Karpas-422 (cell line): ENCODE results near the gene INF2. TPM values are rescaled to one million over a fixed set of nuclear protein-coding genes. Genes with fewer than 3 reads are reported as not detected.
"Not testable (repeated sequence)": the region's sequence is repeated elsewhere in the genome, so short reads cannot be mapped to it uniquely, and the experiment has no call there.

Source experiments
- DNase-seq: peaks from one replicate; pipeline ENCODE4 v3.0.0-alpha.2; 2015
- H2AFZ ChIP-seq: fragments of 200-600 bp; sonication (generic); 2 replicates; pipeline ENCODE4 v1.6.1; 2014; ENCODE audit warnings: antibody characterized with exemption, low read length, mixed read lengths
- H3K27ac ChIP-seq: fragments of 200-600 bp; sonication (generic); 2 replicates; pipeline ENCODE4 v1.5.1; 2014; ENCODE audit warnings: mild to moderate bottlenecking, low read length, moderate library complexity
- H3K27me3 ChIP-seq: fragments of 200-600 bp; sonication (generic); 2 replicates; pipeline ENCODE4 v1.6.1; 2014; ENCODE audit warnings: low read length, mixed read lengths
- H3K36me3 ChIP-seq: fragments of 200-600 bp; sonication (generic); 2 replicates; pipeline ENCODE4 v1.6.1; 2014; ENCODE audit warnings: low read length, mixed read lengths; ENCODE audit not compliant: insufficient read depth
- H3K4me1 ChIP-seq: fragments of 200-600 bp; sonication (generic); 2 replicates; pipeline ENCODE4 v1.6.1; 2014; ENCODE audit warnings: mild to moderate bottlenecking, low read length, mixed read lengths
- H3K4me2 ChIP-seq: fragments of 200-600 bp; sonication (generic); 2 replicates; pipeline ENCODE4 v1.6.1; 2014; ENCODE audit warnings: low read length, low read depth, mild to moderate bottlenecking; ENCODE audit not compliant: poor library complexity, severe bottlenecking
- H3K4me3 ChIP-seq: fragments of 200-600 bp; sonication (generic); 2 replicates; pipeline ENCODE4 v1.5.1; 2014; ENCODE audit warnings: mild to moderate bottlenecking, antibody characterized with exemption, low read length, mixed read lengths
- H3K79me2 ChIP-seq: fragments of 200-600 bp; sonication (generic); 2 replicates; pipeline ENCODE4 v1.6.1; 2014; ENCODE audit warnings: mild to moderate bottlenecking, low read length, mixed read lengths
- H3K9ac ChIP-seq: fragments of 200-600 bp; sonication (generic); 2 replicates; pipeline ENCODE4 v1.6.0; 2014; ENCODE audit warnings: low read length
- H3K9me2 ChIP-seq: fragments of 200-600 bp; sonication (generic), shearing (Covaris generic); replicated peaks from 2 replicates; pipeline ENCODE4 v1.6.0; 2014; ENCODE audit warnings: mild to moderate bottlenecking, low read length, moderate library complexity; ENCODE audit not compliant: insufficient read depth
- H3K9me3 ChIP-seq: fragments of 300-700, 200-600 bp; sonication (generic); 2 replicates; pipeline ENCODE4 v1.6.1; 2014; ENCODE audit warnings: low read length, mixed read lengths
- H4K20me1 ChIP-seq: fragments of 200-600 bp; sonication (generic); 2 replicates; pipeline ENCODE4 v1.6.1; 2014; ENCODE audit warnings: mild to moderate bottlenecking, antibody characterized with exemption, low read length, low read depth; ENCODE audit not compliant: insufficient read depth
- total RNA-seq: library from RNA; depleted of rRNA; stranded (reverse); fragments of >200 nt; shearing (Covaris generic); gene quantifications from 2 replicates; pipeline ENCODE4 v1.2.3, GENCODE V29; 2014; ENCODE audit warnings: low replicate concordance

Gene INF2
- total RNA-seq, 1 experiment from 2014 or later: 4.4 TPM

- not testable (repeated sequence) for H3K36me3 ChIP-seq, H2AFZ ChIP-seq, H3K4me3 ChIP-seq, H3K27me3 ChIP-seq, H3K4me2 ChIP-seq, H3K9me3 ChIP-seq, H3K9me2 ChIP-seq, H3K27ac ChIP-seq, H3K9ac ChIP-seq
- peaks cover 20% of the 10 kb centered on the region for H4K20me1 ChIP-seq
- H3K79me2 ChIP-seq: peaks cover 27% of the 10 kb centered on the region
- peaks cover 20% of the 10 kb centered on the region for H3K4me1 ChIP-seq
- peak; percentile 77 for DNase-seq
Observed at GRCh38 chr14:104750753-104751057, 61.3 kb downstream of the INF2 start.

GRCh38 chr14:104751539-104752422 is 62.4 kb downstream of the INF2 start:
- H3K4me1 ChIP-seq: peaks cover 20% of the 10 kb centered on the region
- H2AFZ ChIP-seq: peak overlapping the region; percentile 97
- H3K4me2 ChIP-seq: peak overlapping the region; percentile 89
- no peaks in the 10 kb centered on the region for H3K27me3 ChIP-seq
- H3K79me2 ChIP-seq: peaks cover 37% of the 10 kb centered on the region
- H3K9me3 ChIP-seq: no peaks in the 10 kb centered on the region
- H4K20me1 ChIP-seq: peaks cover 20% of the 10 kb centered on the region
- no peaks in the 10 kb centered on the region; the same call in 1 of the 2 replicates for H3K36me3 ChIP-seq
- peak overlapping the region; percentile 69 for H3K4me3 ChIP-seq
- no peak for DNase-seq
- peak overlapping the region; percentile 51; the same call in 1 of the 2 replicates for H3K27ac ChIP-seq
- H3K9ac ChIP-seq: peak overlapping the region; percentile 77
- no peaks in the 10 kb centered on the region for H3K9me2 ChIP-seq

GRCh38 chr14:104752423-104752734 is 63.0 kb downstream of the INF2 start:
- Histone ChIP-seq H3K4me3 (peak overlapping the region; percentile 69), H3K27ac (peak overlapping the region; percentile 51; the same call in 1 of the 2 replicates), H3K79me2 (peaks cover 43% of the 10 kb centered on the region), H3K27me3 (no peaks in the 10 kb centered on the region), H4K20me1 (peaks cover 20% of the 10 kb centered on the region), H3K36me3 (peaks cover 5% of the 10 kb centered on the region; the same call in 1 of the 2 replicates), H3K4me2 (peak overlapping the region; percentile 89), H3K9ac (peak overlapping the region; percentile 77), H2AFZ (peak overlapping the region; percentile 97), H3K9me2 (no peaks in the 10 kb centered on the region), H3K4me1 (peaks cover 20% of the 10 kb centered on the region), H3K9me3 (no peaks in the 10 kb centered on the region)
- DNase-seq: no peak

- Histone ChIP-seq H3K4me3 (peak within 1 kb of the TSS; percentile 99), H3K79me2 (peaks cover 47% of the 10 kb centered on the region), H3K4me2 (peak within 1 kb of the TSS; percentile 94), H3K4me1 (peaks cover 20% of the 10 kb centered on the region), H3K9me2 (no peaks in the 10 kb centered on the region), H3K27ac (peak within 1 kb of the TSS; percentile 51; the same call in 1 of the 2 replicates), H4K20me1 (peaks cover 23% of the 10 kb centered on the region), H3K9ac (peak within 1 kb of the TSS; percentile 90), H3K36me3 (peaks cover 5% of the 10 kb centered on the region; the same call in 1 of the 2 replicates), H2AFZ (peak within 1 kb of the TSS; percentile 97), H3K9me3 (no peaks in the 10 kb centered on the region), H3K27me3 (no peaks in the 10 kb centered on the region)
- peak; percentile 100 for DNase-seq
Observed at GRCh38 chr14:104752735-104753527, 63.5 kb downstream of the INF2 start, which contains the start of gene SIVA1. Gene SIVA1 (plus strand): TSS chr14:104753147. CDS start chr14:104753202, 55 bp downstream.

- peaks cover 20% of the 10 kb centered on the region for H3K4me1 ChIP-seq
- H3K4me2 ChIP-seq: peak overlapping the region; percentile 94
- no peaks in the 10 kb centered on the region for H3K9me3 ChIP-seq
- H3K36me3 ChIP-seq: peaks cover 5% of the 10 kb centered on the region; the same call in 1 of the 2 replicates
- H3K4me3 ChIP-seq: peak overlapping the region; percentile 99
- H4K20me1 ChIP-seq: peaks cover 24% of the 10 kb centered on the region
- H3K79me2 ChIP-seq: peaks cover 48% of the 10 kb centered on the region
- peak overlapping the region; percentile 90 for H3K9ac ChIP-seq
- DNase-seq: peak; percentile 58
- no peak overlapping the region for H2AFZ ChIP-seq
- no peak overlapping the region for H3K27ac ChIP-seq
- no peaks in the 10 kb centered on the region for H3K27me3 ChIP-seq
- H3K9me2 ChIP-seq: no peaks in the 10 kb centered on the region
Observed at GRCh38 chr14:104753528-104754212, 64.3 kb downstream of the INF2 start.

- Histone ChIP-seq H3K27ac (no peak overlapping the region), H4K20me1 (peaks cover 26% of the 10 kb centered on the region), H3K9me3 (no peaks in the 10 kb centered on the region), H3K4me3 (peak overlapping the region; percentile 99), H3K27me3 (no peaks in the 10 kb centered on the region), H3K9ac (peak overlapping the region; percentile 90), H3K79me2 (peaks cover 51% of the 10 kb centered on the region), H3K36me3 (peaks cover 5% of the 10 kb centered on the region; the same call in 1 of the 2 replicates), H3K4me1 (peaks cover 20% of the 10 kb centered on the region), H3K4me2 (peak overlapping the region; percentile 94), H3K9me2 (no peaks in the 10 kb centered on the region), H2AFZ (no peak overlapping the region)
- DNase-seq: no peak
Observed at GRCh38 chr14:104754213-104754851, 64.9 kb downstream of the INF2 start.

- DNase-seq: no peak
- Histone ChIP-seq H3K4me2 (no peak overlapping the region), H4K20me1 (peaks cover 26% of the 10 kb centered on the region), H2AFZ (no peak overlapping the region), H3K9me2 (no peaks in the 10 kb centered on the region), H3K9me3 (no peaks in the 10 kb centered on the region), H3K36me3 (peaks cover 5% of the 10 kb centered on the region; the same call in 1 of the 2 replicates), H3K27me3 (no peaks in the 10 kb centered on the region), H3K9ac (no peak overlapping the region), H3K27ac (no peak overlapping the region), H3K79me2 (peaks cover 52% of the 10 kb centered on the region), H3K4me3 (no peak overlapping the region), H3K4me1 (peaks cover 20% of the 10 kb centered on the region)
Observed at GRCh38 chr14:104755621-104756020, 66.2 kb downstream of the INF2 start.
